ENCODE results near the gene SFXN5. TPM values are rescaled to one million over a fixed set of nuclear protein-coding genes. Genes with fewer than 3 reads are reported as not detected.

The SFXN5 gene
- total and polyA plus RNA-seq, 2 of the 8 experiments (the other 6 are each of a cell fraction or from before 2014, with no cell fraction given): 29.3 to 33.1 TPM

GRCh38 chr2:73021371-73022010, 50.0 kb downstream of the SFXN5 start (continued):
- TF ChIP-seq BCL11A (IDR thresholded peaks at IDR 0.05; ENCODE audit: low read depth in 2 of 2, low read length in 2 of 2): no peak
- no peak for TF ChIP-seq JUND (IDR thresholded peaks at IDR 0.05; ENCODE audit: low read length)
- no peak for TF ChIP-seq TBP (IDR thresholded peaks at IDR 0.05; ENCODE audit: low read depth, low read length)
- TF ChIP-seq SIRT6 (IDR thresholded peaks at IDR 0.05; ENCODE audit: low read length): no peak
- no peak for TF ChIP-seq SRF (IDR thresholded peaks at IDR 0.05; ENCODE audit: low read depth, low read length)
- TF ChIP-seq RBBP5 (IDR thresholded peaks at IDR 0.05; ENCODE audit: borderline replicate concordance, low read depth, low read length): no peak
- TF ChIP-seq RNF2 (IDR thresholded peaks at IDR 0.05; ENCODE audit: borderline replicate concordance, low read depth, low read length, missing control alignments, poor library complexity, severe bottlenecking): no peak
- TF ChIP-seq FOSL1 (IDR thresholded peaks at IDR 0.05; ENCODE audit: insufficient read depth, low read depth, low read length): no peak
